Right forelimb (tissue), 1 donor: ENCODE measurements around the gene CMIP.
"Not testable (repeated sequence)": the region's sequence is repeated elsewhere in the genome, so short reads cannot be mapped to it uniquely, and the experiment has no call there.

ENCODE experiments used
- DNase-seq: peaks from one replicate; pipeline ENCODE4 v3.0.0-alpha.2; 2018

Gene CMIP

DNA sequence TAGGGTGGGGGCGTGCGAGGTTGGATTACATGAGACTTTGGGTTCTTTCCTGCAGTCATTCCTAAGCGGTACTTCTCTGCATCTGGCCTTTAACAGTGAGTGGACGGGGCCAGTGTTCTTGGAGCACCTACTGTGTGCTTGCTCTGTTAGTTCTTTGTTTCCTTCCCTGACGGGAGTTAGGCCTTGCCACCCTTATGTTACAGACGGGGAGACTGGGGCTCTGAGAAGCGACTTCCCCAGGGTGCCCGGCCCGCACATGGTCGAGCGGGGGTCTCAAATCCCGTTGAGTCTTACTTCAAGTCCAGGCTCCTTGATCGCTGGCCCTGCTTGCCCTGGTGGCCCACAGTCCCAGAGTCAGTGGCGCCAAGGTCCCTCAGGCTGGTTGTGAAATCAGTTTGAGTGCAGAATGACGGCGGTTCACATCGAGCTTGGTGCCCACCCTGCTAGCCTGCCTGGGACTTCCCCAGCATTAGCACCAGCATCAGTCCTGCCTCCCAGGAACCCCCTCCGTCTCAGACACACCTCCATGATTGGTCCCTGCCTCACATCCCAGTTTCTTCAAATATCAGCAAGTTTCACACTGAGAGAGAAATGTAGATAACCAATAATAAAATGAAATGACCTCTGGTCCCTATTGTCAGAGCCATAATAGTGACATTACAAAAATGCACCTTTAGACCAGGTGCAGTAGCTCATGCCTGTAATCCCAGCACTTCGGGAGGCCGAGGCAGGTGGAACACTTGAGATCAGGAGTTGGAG, 128.0 kb downstream of the CMIP start:
- no peak for DNase-seq

- DNase-seq: no peak
Measured at GRCh38 chr16:81573533-81574020, 129.0 kb downstream of the CMIP start.

DNA sequence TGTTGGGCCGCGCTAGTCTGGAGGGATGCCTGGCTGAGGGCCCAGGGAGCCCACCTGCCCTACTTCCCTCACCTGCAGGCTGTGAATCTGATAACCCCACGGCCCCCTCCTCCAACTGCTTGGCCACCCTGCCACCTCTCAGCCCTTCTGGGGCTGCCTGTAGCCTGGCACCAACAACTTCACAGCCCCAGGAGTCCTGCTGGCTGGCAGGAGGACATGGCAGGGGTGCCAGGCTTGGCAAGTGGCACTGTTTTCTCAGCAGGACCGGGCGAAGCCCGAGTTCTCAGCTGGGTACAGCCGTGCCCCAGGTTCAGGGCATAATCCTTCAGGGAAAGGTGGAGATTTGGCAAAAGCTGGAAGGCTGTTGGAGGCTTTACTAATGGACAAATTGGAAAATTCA, 129.6 kb downstream of the CMIP start:
- DNase-seq: no peak

DNA sequence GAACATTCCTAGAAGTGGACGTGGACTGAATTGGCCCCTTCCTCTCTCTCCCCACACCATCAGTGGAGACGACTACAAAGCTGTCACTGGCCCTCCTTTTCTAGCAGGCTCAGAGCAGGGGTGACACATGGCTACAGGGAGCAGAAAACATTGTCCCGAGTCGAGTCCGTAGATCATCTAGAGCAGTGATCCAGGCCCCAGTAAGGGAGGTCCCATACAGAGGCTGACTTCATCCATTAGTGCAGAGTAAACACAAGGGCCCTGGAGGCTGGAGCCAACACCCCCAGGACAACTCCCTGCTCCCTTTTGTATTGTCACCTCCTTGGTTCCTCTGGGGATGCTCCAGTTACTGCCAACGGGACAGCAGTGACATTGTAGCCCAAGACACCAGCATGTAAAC, 130.7 kb downstream of the CMIP start:
- no peak for DNase-seq

DNA sequence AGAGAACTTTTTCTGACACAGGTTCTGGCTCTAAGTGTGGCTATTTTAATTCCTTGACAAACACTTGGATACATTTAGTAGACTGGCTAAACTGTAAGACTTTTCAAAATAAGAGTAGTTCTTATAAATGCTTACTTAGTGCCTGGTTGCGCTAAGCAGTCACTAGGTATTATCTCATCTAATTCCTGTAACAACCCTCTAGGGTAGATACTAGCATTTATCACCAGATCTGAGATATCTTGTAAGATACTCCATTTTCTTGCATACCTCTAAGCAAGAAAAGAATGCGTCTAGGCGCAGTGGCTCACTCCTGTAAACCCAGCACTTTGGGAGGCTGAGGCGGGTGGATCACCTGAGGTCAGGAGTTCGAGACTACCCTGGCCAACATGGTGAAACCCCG, 131.2 kb downstream of the CMIP start:
- no peak for DNase-seq

- no peak for DNase-seq
Measured at GRCh38 chr16:81576696-81577095, 132.1 kb downstream of the CMIP start.

- DNase-seq: not testable (repeated sequence)
Measured at GRCh38 chr16:81577272-81577671, 132.7 kb downstream of the CMIP start.

DNA sequence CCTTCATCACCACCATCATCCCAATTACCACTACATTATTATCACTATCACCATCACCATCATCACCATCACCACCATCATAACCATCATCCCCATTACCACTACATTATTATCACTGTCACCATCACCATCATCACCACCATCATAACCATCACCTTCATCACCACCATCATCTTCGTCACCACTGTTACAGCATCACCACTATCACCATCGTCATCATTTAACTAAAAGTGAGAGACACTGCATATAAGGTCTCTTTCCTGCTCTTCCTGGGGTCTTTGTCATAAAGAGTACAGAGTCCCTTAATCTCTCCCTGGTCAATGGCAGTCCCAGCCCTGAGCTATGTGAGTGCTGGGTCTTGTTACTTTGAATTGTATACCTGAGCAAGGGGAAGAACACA, 133.5 kb downstream of the CMIP start:
- DNase-seq: no peak

- DNase-seq: no peak
Measured at GRCh38 chr16:81578636-81579413, 134.2 kb downstream of the CMIP start.

- DNase-seq: no peak
Measured at GRCh38 chr16:81581107-81581506, 136.5 kb downstream of the CMIP start.

- DNase-seq: no peak
Measured at GRCh38 chr16:81582655-81583441, 138.2 kb downstream of the CMIP start.

GRCh38 chr16:81583893-81584631, 139.5 kb downstream of the CMIP start:
- no peak for DNase-seq

DNA sequence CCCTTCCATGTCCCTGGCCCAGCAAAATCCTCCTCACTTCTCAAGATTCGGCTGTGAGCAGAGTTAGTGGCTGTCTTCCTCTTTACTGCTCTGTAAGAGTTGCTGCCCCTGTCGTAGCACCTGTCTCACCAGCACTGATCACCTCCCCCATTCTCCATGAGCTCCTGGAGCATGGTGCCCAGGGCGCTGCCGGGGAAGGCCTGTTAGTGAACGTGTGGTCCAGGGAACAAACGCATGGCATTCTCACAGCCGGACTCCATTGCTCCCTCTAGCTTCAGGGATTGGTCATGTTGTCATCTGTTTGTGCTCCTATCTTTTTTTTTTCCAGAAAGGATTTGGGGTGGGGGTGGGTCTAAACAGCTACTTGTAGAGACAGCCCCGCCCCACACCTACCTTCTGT, 141.2 kb downstream of the CMIP start:
- no peak for DNase-seq

DNA sequence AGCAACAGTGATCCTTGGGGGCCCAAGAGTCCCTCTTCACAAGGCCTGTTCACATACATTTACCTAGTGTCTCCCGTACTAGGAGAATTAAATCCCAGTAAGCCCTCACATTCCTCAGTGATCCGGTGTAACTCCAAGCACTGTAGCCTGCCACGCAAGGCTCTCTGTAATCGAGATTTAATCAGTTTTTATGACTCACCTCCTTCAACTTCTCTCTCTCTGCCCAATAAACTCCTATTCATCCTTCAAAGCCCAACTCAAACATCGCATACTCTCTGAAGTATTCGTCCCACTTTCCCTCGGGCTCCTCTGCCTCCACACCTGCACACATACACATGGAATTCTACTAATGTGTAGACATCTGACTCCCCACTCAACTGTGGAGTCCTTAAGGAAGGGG, 141.8 kb downstream of the CMIP start:
- no peak for DNase-seq

- DNase-seq: no peak
Measured at GRCh38 chr16:81586977-81587625, 142.5 kb downstream of the CMIP start.

DNA sequence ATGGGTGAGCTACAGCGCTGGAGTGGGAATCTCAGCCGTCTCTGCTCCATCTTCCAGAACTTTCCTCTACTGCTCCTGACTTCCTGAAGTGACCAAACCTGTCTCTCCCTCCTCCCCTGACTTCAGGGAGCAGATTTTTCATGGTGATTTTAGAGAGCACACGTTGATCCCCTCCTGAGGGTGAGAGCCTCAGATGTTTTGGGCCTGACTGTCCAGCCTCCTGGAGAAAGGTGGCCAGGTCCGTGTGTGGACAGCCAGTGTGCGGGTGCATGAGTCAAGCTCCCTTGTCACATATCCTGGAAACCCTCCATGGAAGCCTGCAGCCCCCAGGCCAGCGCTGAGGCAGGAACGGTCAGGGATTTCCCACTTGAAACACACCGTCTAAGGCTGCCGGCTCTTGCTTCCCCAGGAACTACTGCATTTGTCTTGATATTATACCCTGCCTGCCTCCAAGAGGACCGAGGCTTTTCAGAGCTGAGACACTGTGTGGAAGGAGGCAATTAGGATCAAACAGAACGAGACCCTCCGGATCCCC, 143.1 kb downstream of the CMIP start:
- DNase-seq: no peak

DNA sequence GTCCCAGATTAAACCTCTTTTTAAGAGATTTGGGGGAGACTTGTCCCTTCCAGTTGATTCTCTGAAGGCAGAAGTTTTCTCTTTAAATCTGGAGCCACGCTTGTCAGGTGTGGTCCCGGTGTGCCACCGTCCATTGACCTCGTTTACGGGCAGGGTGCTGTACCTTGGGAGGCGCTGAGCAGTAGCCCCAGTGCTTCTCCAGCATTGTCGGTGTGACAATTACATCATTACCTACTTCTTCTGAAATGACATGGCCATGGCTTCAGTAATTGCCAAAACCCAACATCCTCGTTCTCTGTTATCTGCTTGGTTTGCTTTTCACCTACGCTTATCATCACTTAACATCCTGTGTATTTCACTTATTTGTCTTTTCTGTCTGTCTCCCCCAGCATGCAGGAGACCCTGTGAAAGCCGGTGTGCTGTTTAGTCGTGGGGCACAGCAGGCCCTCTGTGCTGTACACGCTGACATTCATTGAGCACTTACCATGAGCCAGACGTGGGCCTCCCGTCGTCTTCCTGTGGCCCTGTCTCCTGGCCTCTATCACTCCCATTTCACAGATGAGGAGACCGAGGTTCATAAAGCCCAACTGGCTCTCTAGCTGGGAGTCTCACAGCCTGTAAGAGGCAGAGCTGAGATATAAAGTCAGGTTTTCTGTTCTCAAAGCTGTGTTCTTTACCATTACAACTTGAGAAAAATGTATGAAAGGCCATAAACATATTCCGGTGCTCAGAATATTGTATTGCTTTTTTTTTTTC, 143.9 kb downstream of the CMIP start:
- no peak for DNase-seq

DNA sequence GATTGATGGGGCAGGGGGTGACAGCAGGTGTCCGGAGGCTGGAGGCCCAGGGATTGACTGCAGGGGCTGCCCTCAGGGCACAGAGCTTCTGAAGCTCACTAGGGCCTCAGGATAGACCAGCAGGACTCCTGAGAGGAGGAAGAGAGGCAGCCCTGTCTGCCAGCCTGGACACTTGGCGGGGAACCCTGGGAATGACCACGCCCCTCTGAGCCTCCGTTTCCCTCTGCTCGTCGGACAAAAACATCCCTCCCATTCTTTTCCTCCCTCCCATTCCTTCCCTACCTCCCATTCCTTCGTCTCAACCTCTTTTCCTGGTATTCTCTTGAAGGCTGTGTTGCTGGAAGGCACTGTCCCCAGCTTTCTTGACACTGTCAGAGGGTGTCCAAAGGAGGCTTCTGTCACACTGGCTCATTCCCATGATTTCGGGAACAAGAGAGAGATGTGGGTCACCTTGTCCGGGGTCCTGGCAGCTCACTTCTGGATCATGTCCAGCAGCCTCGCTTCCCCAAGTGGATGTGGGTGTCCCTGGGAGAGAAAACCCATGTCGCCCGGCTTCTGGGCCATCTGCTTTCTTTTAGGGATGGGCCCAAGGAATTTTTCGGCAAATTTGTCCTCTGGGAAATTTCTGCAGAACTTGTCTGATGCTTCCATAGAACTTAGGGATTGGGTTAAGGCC, 145.5 kb downstream of the CMIP start:
- no peak for DNase-seq

DNA sequence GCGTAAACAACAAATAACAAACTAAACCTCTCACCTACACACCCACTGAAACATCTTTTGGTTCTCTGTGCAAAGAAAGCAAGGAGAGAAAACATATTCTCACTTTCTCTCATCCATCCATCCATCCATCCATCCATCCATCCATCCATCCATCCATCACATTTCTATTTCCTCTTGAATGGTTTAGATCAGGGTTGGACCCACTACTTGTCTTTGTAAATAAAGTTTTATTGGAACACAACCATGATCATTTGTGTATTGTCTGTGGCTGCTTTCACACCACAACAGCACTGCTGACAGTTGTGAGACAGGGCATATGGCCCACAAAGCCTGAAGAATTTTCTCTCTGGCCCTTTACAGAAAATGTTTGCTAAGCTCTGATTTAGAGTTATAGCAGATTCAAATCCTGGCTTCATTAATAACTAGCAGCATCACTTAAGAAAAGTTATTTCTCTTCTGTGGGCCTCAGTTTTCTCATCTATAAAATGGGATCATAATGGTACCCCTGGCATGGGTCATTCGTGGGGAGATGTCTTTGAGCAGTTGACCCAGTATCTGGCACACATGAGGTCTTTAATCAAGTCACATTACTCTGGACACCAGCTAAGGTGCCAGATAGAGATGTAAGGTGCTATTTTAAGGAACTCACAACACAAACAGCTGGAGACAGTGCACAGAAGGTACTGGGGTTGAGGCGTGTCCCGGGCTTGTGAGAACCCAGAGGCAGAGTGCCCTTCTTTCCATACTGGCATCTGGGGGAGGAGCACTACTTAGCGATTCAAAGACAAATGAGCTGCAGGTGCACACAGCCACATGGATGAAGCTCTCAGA, 146.3 kb downstream of the CMIP start:
- DNase-seq: no peak

GRCh38 chr16:81591545-81591870, 146.9 kb downstream of the CMIP start:
- DNase-seq: no peak
